ENCODE data around the gene TPRA1. TPM values are rescaled to one million over a fixed set of nuclear protein-coding genes. Genes with fewer than 3 reads are reported as not detected.

TPRA1 gene
- total and polyA plus RNA-seq, 2 donors (not counting 1 experiment from before 2014, with no cell fraction given): 17.5 to 47.4 TPM

DNA sequence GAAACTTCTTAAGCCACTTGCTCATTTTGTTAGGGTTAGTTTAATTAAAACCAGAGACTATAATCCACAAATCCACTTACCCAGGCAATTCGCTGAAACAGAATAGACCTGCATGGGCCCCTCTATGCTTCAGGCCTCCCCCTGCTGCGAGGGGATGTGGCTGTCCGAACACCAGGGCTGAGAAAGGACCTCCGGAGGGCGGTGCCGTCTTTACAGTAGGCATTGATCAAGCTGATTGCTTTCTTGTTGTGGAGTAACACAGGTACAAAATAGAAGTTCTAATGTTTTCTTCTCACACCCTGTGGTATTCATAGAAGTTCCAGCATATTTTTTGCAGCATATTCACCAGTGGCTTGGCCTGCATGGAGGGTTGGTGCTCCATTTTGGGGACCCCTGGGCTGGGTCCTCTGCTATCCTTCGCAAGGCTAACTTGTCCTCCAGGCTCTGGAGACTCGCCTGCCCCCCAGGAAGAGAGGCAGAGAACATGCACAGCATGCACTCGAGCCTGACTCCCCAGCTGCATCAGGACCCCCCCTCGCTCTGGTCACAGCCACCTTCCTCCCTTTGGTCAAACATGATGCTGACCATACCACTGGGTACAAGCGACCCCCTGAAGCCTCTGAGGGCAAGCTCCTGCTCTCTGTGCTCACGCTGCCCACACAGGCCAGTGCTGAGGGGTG is 55.3 kb downstream of the TPRA1 start:
- no peak overlapping the region for H2AFZ ChIP-seq (ENCODE audit: low read length)
- H3K4me2 ChIP-seq (ENCODE audit: extremely low read depth, insufficient read depth, low read length): no peak overlapping the region
- peaks cover 6% of the 10 kb centered on the region for H3K27me3 ChIP-seq (ENCODE audit: control insufficient read depth, insufficient read depth, low read length)
- no peaks in the 10 kb centered on the region for H3K9me3 ChIP-seq (ENCODE audit: control insufficient read depth, insufficient read depth, low read depth, low read length)
- TF ChIP-seq EZH2 (IDR thresholded peaks at IDR 0.05; ENCODE audit: low read length, missing control alignments): no peak
- TF ChIP-seq, protein P1, sequence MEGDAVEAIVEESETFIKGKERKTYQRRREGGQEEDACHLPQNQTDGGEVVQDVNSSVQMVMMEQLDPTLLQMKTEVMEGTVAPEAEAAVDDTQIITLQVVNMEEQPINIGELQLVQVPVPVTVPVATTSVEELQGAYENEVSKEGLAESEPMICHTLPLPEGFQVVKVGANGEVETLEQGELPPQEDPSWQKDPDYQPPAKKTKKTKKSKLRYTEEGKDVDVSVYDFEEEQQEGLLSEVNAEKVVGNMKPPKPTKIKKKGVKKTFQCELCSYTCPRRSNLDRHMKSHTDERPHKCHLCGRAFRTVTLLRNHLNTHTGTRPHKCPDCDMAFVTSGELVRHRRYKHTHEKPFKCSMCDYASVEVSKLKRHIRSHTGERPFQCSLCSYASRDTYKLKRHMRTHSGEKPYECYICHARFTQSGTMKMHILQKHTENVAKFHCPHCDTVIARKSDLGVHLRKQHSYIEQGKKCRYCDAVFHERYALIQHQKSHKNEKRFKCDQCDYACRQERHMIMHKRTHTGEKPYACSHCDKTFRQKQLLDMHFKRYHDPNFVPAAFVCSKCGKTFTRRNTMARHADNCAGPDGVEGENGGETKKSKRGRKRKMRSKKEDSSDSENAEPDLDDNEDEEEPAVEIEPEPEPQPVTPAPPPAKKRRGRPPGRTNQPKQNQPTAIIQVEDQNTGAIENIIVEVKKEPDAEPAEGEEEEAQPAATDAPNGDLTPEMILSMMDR (conservative IDR thresholded peaks at IDR 0.05 in 1 of 2, IDR thresholded peaks at IDR 0.05 in 1 of 2; ENCODE audit: low read depth in 1 of 2, low read length in 2 of 2): no peak
- H3K4me1 ChIP-seq (ENCODE audit: control insufficient read depth, extremely low read depth, insufficient read depth, low read length): no peaks in the 10 kb centered on the region
- H3K4me3 ChIP-seq (replicated peaks in 1 of 4; ENCODE audit: control extremely low read depth in 1 of 4, insufficient read depth in 1 of 4, low read depth in 3 of 4, low read length in 4 of 4): no peak overlapping the region
- no peaks in the 10 kb centered on the region for H3K36me3 ChIP-seq (ENCODE audit: control insufficient read depth, insufficient read depth, low read length)
- no peaks in the 10 kb centered on the region for H4K20me1 ChIP-seq (ENCODE audit: control insufficient read depth, extremely low read depth, insufficient read depth, low read length)
- H3K27ac ChIP-seq (ENCODE audit: insufficient read depth, low read length): no peak overlapping the region
- no peak for DNase-seq (ENCODE audit: low read depth in 2 of 2)
- H3K9ac ChIP-seq (ENCODE audit: insufficient read depth, low read length): no peak overlapping the region
- H3K79me2 ChIP-seq (ENCODE audit: control insufficient read depth, insufficient read depth, low read length): no peaks in the 10 kb centered on the region

DNA sequence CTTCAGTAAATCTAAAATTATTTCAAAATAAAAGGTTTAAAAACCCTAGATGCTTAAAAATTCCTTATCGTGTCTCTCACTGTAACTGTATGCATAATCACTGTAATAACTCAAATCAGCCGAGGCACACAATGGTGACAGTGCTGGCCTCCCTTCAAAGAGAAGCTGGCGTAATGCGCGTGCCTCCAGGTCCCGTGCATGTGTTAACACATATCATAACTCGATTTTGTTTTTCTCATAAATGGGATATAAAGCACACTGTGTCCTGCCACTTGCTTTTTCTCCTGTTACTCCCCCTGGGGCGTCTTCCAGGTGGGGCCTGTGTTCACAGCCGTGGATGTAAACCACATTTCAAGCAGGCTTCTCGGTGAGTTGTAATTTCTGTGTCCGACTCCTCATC is 56.0 kb downstream of the TPRA1 start:
- Histone ChIP-seq H3K9me3 (ENCODE audit: control insufficient read depth, insufficient read depth, low read depth, low read length) (no peaks in the 10 kb centered on the region), H4K20me1 (ENCODE audit: control insufficient read depth, extremely low read depth, insufficient read depth, low read length) (no peaks in the 10 kb centered on the region), H3K4me1 (ENCODE audit: control insufficient read depth, extremely low read depth, insufficient read depth, low read length) (no peaks in the 10 kb centered on the region), H3K27me3 (ENCODE audit: control insufficient read depth, insufficient read depth, low read length) (peaks cover 4% of the 10 kb centered on the region), H3K4me3 (replicated peaks in 1 of 4; ENCODE audit: control extremely low read depth in 1 of 4, insufficient read depth in 1 of 4, low read depth in 3 of 4, low read length in 4 of 4) (no peak overlapping the region), H3K4me2 (ENCODE audit: extremely low read depth, insufficient read depth, low read length) (no peak overlapping the region), H3K27ac (ENCODE audit: insufficient read depth, low read length) (no peak overlapping the region), H3K9ac (ENCODE audit: insufficient read depth, low read length) (no peak overlapping the region), H3K79me2 (ENCODE audit: control insufficient read depth, insufficient read depth, low read length) (no peaks in the 10 kb centered on the region), H2AFZ (ENCODE audit: low read length) (no peak overlapping the region), H3K36me3 (ENCODE audit: control insufficient read depth, insufficient read depth, low read length) (no peaks in the 10 kb centered on the region)
- TF ChIP-seq EZH2 (IDR thresholded peaks at IDR 0.05; ENCODE audit: low read length, missing control alignments): no peak
- TF ChIP-seq, protein P1 (conservative IDR thresholded peaks at IDR 0.05 in 1 of 2, IDR thresholded peaks at IDR 0.05 in 1 of 2; ENCODE audit: low read depth in 1 of 2, low read length in 2 of 2): no peak
- no peak for DNase-seq (ENCODE audit: low read depth in 2 of 2)

GRCh38 chr3:127534161-127534451 is 56.4 kb downstream of the TPRA1 start:
- H3K27ac ChIP-seq (ENCODE audit: insufficient read depth, low read length): no peak overlapping the region
- TF ChIP-seq, protein P1 (conservative IDR thresholded peaks at IDR 0.05 in 1 of 2, IDR thresholded peaks at IDR 0.05 in 1 of 2; ENCODE audit: low read depth in 1 of 2, low read length in 2 of 2): no peak
- TF ChIP-seq EZH2 (IDR thresholded peaks at IDR 0.05; ENCODE audit: low read length, missing control alignments): no peak
- H3K36me3 ChIP-seq (ENCODE audit: control insufficient read depth, insufficient read depth, low read length): no peaks in the 10 kb centered on the region
- H3K4me2 ChIP-seq (ENCODE audit: extremely low read depth, insufficient read depth, low read length): no peak overlapping the region
- no peaks in the 10 kb centered on the region for H3K4me1 ChIP-seq (ENCODE audit: control insufficient read depth, extremely low read depth, insufficient read depth, low read length)
- no peak for DNase-seq (ENCODE audit: low read depth in 2 of 2)
- H2AFZ ChIP-seq (ENCODE audit: low read length): no peak overlapping the region
- H3K9me3 ChIP-seq (ENCODE audit: control insufficient read depth, insufficient read depth, low read depth, low read length): no peaks in the 10 kb centered on the region
- no peak overlapping the region for H3K9ac ChIP-seq (ENCODE audit: insufficient read depth, low read length)
- H3K79me2 ChIP-seq (ENCODE audit: control insufficient read depth, insufficient read depth, low read length): no peaks in the 10 kb centered on the region
- peaks cover 4% of the 10 kb centered on the region for H3K27me3 ChIP-seq (ENCODE audit: control insufficient read depth, insufficient read depth, low read length)
- no peaks in the 10 kb centered on the region for H4K20me1 ChIP-seq (ENCODE audit: control insufficient read depth, extremely low read depth, insufficient read depth, low read length)
- H3K4me3 ChIP-seq (replicated peaks in 1 of 4; ENCODE audit: control extremely low read depth in 1 of 4, insufficient read depth in 1 of 4, low read depth in 3 of 4, low read length in 4 of 4): no peak overlapping the region
